Anterior cingulate cortex (tissue), 58 donors: ENCODE measurements around the gene ERICH6B.

Source experiments
- DNase-seq, 58 donors: peaks; one replicate each; lab custom pipeline; 2025; lab: John Stamatoyannopoulos, UW

The ERICH6B gene

GRCh38 chr13:45602183-45603170 is 13.1 kb downstream of the ERICH6B start:
- DNase-seq = peak in 23 of 58 donors; percentile 2 to 42 (median 11)

GRCh38 chr13:45601680-45602079 is 13.9 kb downstream of the ERICH6B start:
- no peak for DNase-seq

- DNase-seq = no peak
These were observed 16.9 kb downstream of the ERICH6B start for GRCh38 chr13:45598597-45598996.

GRCh38 chr13:45596800-45597475 is 18.6 kb downstream of the ERICH6B start:
- no peak for DNase-seq

- no peak for DNase-seq
These were observed 19.6 kb downstream of the ERICH6B start for GRCh38 chr13:45595965-45596364.

GRCh38 chr13:45594764-45595163 is 20.8 kb downstream of the ERICH6B start:
- no peak for DNase-seq

- DNase-seq = no peak
These were observed 21.3 kb downstream of the ERICH6B start for GRCh38 chr13:45594227-45594626.

GRCh38 chr13:45592758-45593157 is 22.8 kb downstream of the ERICH6B start:
- no peak for DNase-seq

GRCh38 chr13:45590066-45590465 is 25.5 kb downstream of the ERICH6B start:
- DNase-seq = no peak

GRCh38 chr13:45587897-45588296 is 27.6 kb downstream of the ERICH6B start:
- no peak for DNase-seq

GRCh38 chr13:45584816-45585215 is 30.7 kb downstream of the ERICH6B start:
- no peak for DNase-seq

- no peak for DNase-seq
These were observed 33.0 kb downstream of the ERICH6B start for GRCh38 chr13:45582408-45583076.

GRCh38 chr13:45576466-45576865 is 39.1 kb downstream of the ERICH6B start:
- no peak for DNase-seq

- no peak for DNase-seq
These were observed 39.7 kb downstream of the ERICH6B start for GRCh38 chr13:45575830-45576180.

- no peak for DNase-seq
These were observed 40.3 kb downstream of the ERICH6B start for GRCh38 chr13:45575146-45575829.

- DNase-seq = no peak
These were observed 50.2 kb downstream of the ERICH6B start for GRCh38 chr13:45565331-45565730.

- no peak for DNase-seq
These were observed 51.3 kb downstream of the ERICH6B start for GRCh38 chr13:45564133-45564776.

- DNase-seq = no peak
These were observed 60.9 kb downstream of the ERICH6B start for GRCh38 chr13:45554604-45555109.

- DNase-seq = no peak
These were observed 67.3 kb downstream of the ERICH6B start for GRCh38 chr13:45548281-45548680.

- DNase-seq = no peak
These were observed 69.2 kb downstream of the ERICH6B start for GRCh38 chr13:45546410-45546765.
